ENCODE data around the gene MMP14. TPM values are rescaled to one million over a fixed set of nuclear protein-coding genes. Genes with fewer than 3 reads are reported as not detected.

MMP14 gene
- total RNA-seq, 1 experiment from 2014 or later, result 94.4 TPM

DNA sequence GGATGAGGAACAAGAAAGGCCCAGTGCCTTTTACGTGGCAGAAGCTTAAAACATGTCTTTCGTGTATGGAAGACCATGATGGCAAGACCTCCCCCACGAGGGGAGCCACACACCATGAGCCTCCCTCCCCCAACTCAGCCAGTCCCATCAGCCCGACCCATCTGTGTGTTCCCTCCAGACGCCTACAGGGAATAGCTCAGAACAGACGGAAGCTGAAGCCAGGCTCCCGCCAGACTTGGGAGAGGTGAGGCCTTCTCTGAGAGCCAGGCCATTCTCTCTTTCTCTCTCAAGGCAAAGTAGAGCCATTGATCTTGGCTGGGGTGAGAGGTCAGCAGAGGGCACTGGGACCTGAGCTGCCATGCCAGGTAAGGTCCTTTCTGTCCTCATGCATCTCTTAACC is 56.1 kb downstream of the MMP14 start (continued):
- no peak for TF ChIP-seq ZNF671 (CRISPR knock-in tag; IDR thresholded peaks at IDR 0.05)

- no peak overlapping the region for H3K27ac Mint-ChIP-seq
- peaks cover 8% of the 10 kb centered on the region for H3K4me1 Mint-ChIP-seq
- POLR2A ChIA-PET, result interaction anchor here (1.0 kb wide), 1 partner anchor 127 kb away, joined by 3 read pairs; the partner anchor contains the start of gene OXA1L
- DNase-seq (ENCODE audit: low spot score) (no peak), ATAC-seq (no peak)
- H3K27me3 Mint-ChIP-seq (ENCODE audit: low read depth), result peaks cover 49% of the 10 kb centered on the region
- H3K9me3 Mint-ChIP-seq, result no peaks in the 10 kb centered on the region
- TF ChIP-seq, protein P1, sequence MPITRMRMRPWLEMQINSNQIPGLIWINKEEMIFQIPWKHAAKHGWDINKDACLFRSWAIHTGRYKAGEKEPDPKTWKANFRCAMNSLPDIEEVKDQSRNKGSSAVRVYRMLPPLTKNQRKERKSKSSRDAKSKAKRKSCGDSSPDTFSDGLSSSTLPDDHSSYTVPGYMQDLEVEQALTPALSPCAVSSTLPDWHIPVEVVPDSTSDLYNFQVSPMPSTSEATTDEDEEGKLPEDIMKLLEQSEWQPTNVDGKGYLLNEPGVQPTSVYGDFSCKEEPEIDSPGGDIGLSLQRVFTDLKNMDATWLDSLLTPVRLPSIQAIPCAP (CRISPR knock-in tag; IDR thresholded peaks at IDR 0.05), result no peak
- TF ChIP-seq SOX15 (CRISPR knock-in tag; IDR thresholded peaks at IDR 0.05) (no peak), IRF2 (CRISPR knock-in tag; IDR thresholded peaks at IDR 0.05; ENCODE audit: borderline replicate concordance, low read depth) (no peak), ZNF317 (CRISPR knock-in tag; IDR thresholded peaks at IDR 0.05; ENCODE audit: borderline replicate concordance, low read depth) (no peak), ATF1 (CRISPR knock-in tag; IDR thresholded peaks at IDR 0.05) (no peak), ZNF263 (CRISPR knock-in tag; IDR thresholded peaks at IDR 0.05; ENCODE audit: low read depth) (no peak), ZNF532 (CRISPR knock-in tag; IDR thresholded peaks at IDR 0.05; ENCODE audit: borderline replicate concordance) (no peak), JUN (CRISPR knock-in tag; IDR thresholded peaks at IDR 0.05) (no peak), CREM (CRISPR knock-in tag; IDR thresholded peaks at IDR 0.05) (no peak), FOXJ3 (CRISPR knock-in tag; IDR thresholded peaks at IDR 0.05; ENCODE audit: borderline replicate concordance) (no peak)
- TF ChIP-seq, protein P2, sequence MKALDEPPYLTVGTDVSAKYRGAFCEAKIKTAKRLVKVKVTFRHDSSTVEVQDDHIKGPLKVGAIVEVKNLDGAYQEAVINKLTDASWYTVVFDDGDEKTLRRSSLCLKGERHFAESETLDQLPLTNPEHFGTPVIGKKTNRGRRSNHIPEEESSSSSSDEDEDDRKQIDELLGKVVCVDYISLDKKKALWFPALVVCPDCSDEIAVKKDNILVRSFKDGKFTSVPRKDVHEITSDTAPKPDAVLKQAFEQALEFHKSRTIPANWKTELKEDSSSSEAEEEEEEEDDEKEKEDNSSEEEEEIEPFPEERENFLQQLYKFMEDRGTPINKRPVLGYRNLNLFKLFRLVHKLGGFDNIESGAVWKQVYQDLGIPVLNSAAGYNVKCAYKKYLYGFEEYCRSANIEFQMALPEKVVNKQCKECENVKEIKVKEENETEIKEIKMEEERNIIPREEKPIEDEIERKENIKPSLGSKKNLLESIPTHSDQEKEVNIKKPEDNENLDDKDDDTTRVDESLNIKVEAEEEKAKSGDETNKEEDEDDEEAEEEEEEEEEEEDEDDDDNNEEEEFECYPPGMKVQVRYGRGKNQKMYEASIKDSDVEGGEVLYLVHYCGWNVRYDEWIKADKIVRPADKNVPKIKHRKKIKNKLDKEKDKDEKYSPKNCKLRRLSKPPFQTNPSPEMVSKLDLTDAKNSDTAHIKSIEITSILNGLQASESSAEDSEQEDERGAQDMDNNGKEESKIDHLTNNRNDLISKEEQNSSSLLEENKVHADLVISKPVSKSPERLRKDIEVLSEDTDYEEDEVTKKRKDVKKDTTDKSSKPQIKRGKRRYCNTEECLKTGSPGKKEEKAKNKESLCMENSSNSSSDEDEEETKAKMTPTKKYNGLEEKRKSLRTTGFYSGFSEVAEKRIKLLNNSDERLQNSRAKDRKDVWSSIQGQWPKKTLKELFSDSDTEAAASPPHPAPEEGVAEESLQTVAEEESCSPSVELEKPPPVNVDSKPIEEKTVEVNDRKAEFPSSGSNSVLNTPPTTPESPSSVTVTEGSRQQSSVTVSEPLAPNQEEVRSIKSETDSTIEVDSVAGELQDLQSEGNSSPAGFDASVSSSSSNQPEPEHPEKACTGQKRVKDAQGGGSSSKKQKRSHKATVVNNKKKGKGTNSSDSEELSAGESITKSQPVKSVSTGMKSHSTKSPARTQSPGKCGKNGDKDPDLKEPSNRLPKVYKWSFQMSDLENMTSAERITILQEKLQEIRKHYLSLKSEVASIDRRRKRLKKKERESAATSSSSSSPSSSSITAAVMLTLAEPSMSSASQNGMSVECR (CRISPR knock-in tag; IDR thresholded peaks at IDR 0.05; ENCODE audit: borderline replicate concordance), result no peak
- TF ChIP-seq, protein P3, sequence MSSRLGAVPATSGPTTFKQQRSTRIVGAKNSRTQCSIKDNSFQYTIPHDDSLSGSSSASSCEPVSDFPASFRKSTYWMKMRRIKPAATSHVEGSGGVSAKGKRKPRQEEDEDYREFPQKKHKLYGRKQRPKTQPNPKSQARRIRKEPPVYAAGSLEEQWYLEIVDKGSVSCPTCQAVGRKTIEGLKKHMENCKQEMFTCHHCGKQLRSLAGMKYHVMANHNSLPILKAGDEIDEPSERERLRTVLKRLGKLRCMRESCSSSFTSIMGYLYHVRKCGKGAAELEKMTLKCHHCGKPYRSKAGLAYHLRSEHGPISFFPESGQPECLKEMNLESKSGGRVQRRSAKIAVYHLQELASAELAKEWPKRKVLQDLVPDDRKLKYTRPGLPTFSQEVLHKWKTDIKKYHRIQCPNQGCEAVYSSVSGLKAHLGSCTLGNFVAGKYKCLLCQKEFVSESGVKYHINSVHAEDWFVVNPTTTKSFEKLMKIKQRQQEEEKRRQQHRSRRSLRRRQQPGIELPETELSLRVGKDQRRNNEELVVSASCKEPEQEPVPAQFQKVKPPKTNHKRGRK (CRISPR knock-in tag; IDR thresholded peaks at IDR 0.05; ENCODE audit: borderline replicate concordance), result no peak
- TF ChIP-seq, protein P4, sequence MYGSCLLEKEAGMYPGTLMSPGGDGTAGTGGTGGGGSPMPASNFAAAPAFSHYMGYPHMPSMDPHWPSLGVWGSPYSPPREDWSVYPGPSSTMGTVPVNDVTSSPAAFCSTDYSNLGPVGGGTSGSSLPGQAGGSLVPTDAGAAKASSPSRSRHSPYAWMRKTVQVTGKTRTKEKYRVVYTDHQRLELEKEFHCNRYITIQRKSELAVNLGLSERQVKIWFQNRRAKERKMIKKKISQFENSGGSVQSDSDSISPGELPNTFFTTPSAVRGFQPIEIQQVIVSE (CRISPR knock-in tag; IDR thresholded peaks at IDR 0.05; ENCODE audit: borderline replicate concordance), result no peak
- TF ChIP-seq, protein P5, sequence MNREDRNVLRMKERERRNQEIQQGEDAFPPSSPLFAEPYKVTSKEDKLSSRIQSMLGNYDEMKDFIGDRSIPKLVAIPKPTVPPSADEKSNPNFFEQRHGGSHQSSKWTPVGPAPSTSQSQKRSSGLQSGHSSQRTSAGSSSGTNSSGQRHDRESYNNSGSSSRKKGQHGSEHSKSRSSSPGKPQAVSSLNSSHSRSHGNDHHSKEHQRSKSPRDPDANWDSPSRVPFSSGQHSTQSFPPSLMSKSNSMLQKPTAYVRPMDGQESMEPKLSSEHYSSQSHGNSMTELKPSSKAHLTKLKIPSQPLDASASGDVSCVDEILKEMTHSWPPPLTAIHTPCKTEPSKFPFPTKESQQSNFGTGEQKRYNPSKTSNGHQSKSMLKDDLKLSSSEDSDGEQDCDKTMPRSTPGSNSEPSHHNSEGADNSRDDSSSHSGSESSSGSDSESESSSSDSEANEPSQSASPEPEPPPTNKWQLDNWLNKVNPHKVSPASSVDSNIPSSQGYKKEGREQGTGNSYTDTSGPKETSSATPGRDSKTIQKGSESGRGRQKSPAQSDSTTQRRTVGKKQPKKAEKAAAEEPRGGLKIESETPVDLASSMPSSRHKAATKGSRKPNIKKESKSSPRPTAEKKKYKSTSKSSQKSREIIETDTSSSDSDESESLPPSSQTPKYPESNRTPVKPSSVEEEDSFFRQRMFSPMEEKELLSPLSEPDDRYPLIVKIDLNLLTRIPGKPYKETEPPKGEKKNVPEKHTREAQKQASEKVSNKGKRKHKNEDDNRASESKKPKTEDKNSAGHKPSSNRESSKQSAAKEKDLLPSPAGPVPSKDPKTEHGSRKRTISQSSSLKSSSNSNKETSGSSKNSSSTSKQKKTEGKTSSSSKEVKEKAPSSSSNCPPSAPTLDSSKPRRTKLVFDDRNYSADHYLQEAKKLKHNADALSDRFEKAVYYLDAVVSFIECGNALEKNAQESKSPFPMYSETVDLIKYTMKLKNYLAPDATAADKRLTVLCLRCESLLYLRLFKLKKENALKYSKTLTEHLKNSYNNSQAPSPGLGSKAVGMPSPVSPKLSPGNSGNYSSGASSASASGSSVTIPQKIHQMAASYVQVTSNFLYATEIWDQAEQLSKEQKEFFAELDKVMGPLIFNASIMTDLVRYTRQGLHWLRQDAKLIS (CRISPR knock-in tag; IDR thresholded peaks at IDR 0.05; ENCODE audit: borderline replicate concordance), result no peak
- H3K36me3 Mint-ChIP-seq, result no peaks in the 10 kb centered on the region
- CTCF ChIA-PET, result interaction anchor here (1.0 to 1.1 kb wide), 3 partner anchors 36 to 58 kb away, joined by 3 read pairs; partner anchors contain the start of gene PRMT5
- no peak overlapping the region for H3K4me3 Mint-ChIP-seq
Observed at GRCh38 chr14:22893706-22894105, 57.3 kb downstream of the MMP14 start.

Data from WTC11 (cell line).